A549 (cell line): Measurements from ENCODE around the gene XRCC5. TPM values are rescaled to one million over a fixed set of nuclear protein-coding genes. Genes with fewer than 3 reads are reported as not detected.

ENCODE experiments used
- ATAC-seq, 2 experiments: fragments of 200-7000 bp in 1 of 2; fragments of >200 bp in 1 of 2; cut with Nextera tagmentation in 1 of 2; cut with Tn5 transposase in 1 of 2; 3 replicates each; pipeline versions ENCODE4 v1.8.0 to v1.9.1; 2018 to 2020; ENCODE audit warnings: mild to moderate bottlenecking in 1 of 2, moderate library complexity in 1 of 2
- CTCF ChIA-PET: fragments of 300-600 bp; sonication (Branson Sonifier 250); formaldehyde crosslinking; extraction: SDS; loops from one replicate; lab custom pipeline; 2021; ENCODE audit warnings: antibody characterized with exemption, inconsistent platforms; lab: Yijun Ruan, JAX
- POLR2A ChIA-PET: fragments of 350-600 bp; formaldehyde crosslinking; extraction: SDS; loops from one replicate; lab custom pipeline; 2021; ENCODE audit warnings: antibody characterized with exemption, inconsistent platforms; lab: Yijun Ruan, JAX
- DNase-seq, 2 experiments: peaks; one replicate each; pipeline versions ENCODE4 v3.0.0 to v3.0.0-alpha.2; 2011 to 2016; ENCODE audit warnings: low read depth in 1 of 2, low spot score in 1 of 2
- FAIRE-seq: peaks from 2 replicates; lab custom pipeline; 2011; peaks lifted over from hg19 to GRCh38; lab: Jason Lieb, UNC
- H3K27ac ChIP-seq, 2 experiments: fragments of >200 bp; sonication (Bioruptor Twin); formaldehyde crosslinking; 3 replicates each; pipeline ENCODE4 v1.5.1; 2016 to 2017
- H3K4me1 ChIP-seq: fragments of >200 bp; sonication (Bioruptor Twin); formaldehyde crosslinking; 3 replicates; pipeline ENCODE4 v1.6.1; 2016
- H3K4me2 ChIP-seq: fragments of >200 bp; sonication (Bioruptor Twin); formaldehyde crosslinking; 3 replicates; pipeline ENCODE4 v1.6.1; 2016
- H3K4me3 ChIP-seq: fragments of >200 bp; sonication (Bioruptor Twin); formaldehyde crosslinking; 3 replicates; pipeline ENCODE4 v1.5.1; 2016
- H3K9me3 ChIP-seq: fragments of >200 bp; sonication (Bioruptor Twin); formaldehyde crosslinking; 3 replicates; pipeline ENCODE4 v1.6.1; 2016
- BHLHE40 ChIP-seq: IDR thresholded peaks from 2 replicates; pipeline ENCODE4 v1.6.1; 2012; ENCODE audit warnings: low read depth, low read length, inconsistent platforms
- CHD2 ChIP-seq: fragments of 150-350 bp; IDR thresholded peaks from 2 replicates; pipeline ENCODE4 v1.6.1; 2014; ENCODE audit warnings: low read length; ENCODE audit not compliant: partially characterized antibody
- EP300 ChIP-seq, 2 experiments: fragments of >200 bp; sonication (Bioruptor Twin); formaldehyde crosslinking; IDR thresholded peaks; 2 replicates in 1 of 2; 3 replicates in 1 of 2; pipeline ENCODE4 v1.6.1; 2016 to 2017
- ESRRA ChIP-seq: fragments of 150-350 bp; IDR thresholded peaks from 2 replicates; pipeline ENCODE4 v1.6.1; 2014; ENCODE audit warnings: mild to moderate bottlenecking, low read length, borderline replicate concordance
- FOSB ChIP-seq: fragments of 250-450 bp; sonication (Bioruptor Pico); IDR thresholded peaks from 2 replicates; pipeline ENCODE4 v1.5.0; 2020; ENCODE audit warnings: mild to moderate bottlenecking, moderate library complexity
- FOSL2 ChIP-seq, 2 experiments: fragments of 450-650 bp in 1 of 2; fragments of >200 bp in 1 of 2; sonication (Bioruptor Twin) in 1 of 2; formaldehyde crosslinking; IDR thresholded peaks; 2 replicates each; pipeline versions ENCODE4 v1.5.0 to v1.6.1; 2016 to 2020; ENCODE audit warnings: mild to moderate bottlenecking in 1 of 2, moderate library complexity in 1 of 2
- JUNB ChIP-seq: fragments of >200 bp; sonication (Bioruptor Twin); formaldehyde crosslinking; IDR thresholded peaks from 2 replicates; pipeline ENCODE4 v1.6.1; 2016
- KDM5A ChIP-seq: fragments of 200-600 bp; sonication (generic); IDR thresholded peaks from 2 replicates; pipeline ENCODE4 v1.6.1; 2016; ENCODE audit warnings: antibody characterized with exemption, mild to moderate bottlenecking
- MAFK ChIP-seq: fragments of 450-650 bp; IDR thresholded peaks from 2 replicates; pipeline ENCODE4 v1.6.1; 2014; ENCODE audit not compliant: partially characterized antibody
- MAZ ChIP-seq: fragments of 150-350 bp; IDR thresholded peaks from 2 replicates; pipeline ENCODE4 v1.6.1; 2014; ENCODE audit warnings: antibody characterized with exemption, low read depth, low read length, borderline replicate concordance
- MYC ChIP-seq: IDR thresholded peaks from 2 replicates; pipeline ENCODE4 v1.6.1; 2012; ENCODE audit warnings: mild to moderate bottlenecking, inconsistent platforms, low read length, improper control_type of control experiment, borderline replicate concordance
- NPAS2 ChIP-seq: fragments of 250-450 bp; sonication (Bioruptor Pico); IDR thresholded peaks from 2 replicates; pipeline ENCODE4 v1.8.0; 2022; ENCODE audit warnings: mild to moderate bottlenecking, moderate library complexity, borderline replicate concordance
- NR3C1 ChIP-seq: fragments of >200 bp; sonication (Bioruptor Twin); formaldehyde crosslinking; IDR thresholded peaks from 3 replicates; pipeline ENCODE4 v1.6.1; 2017
- POLR2AphosphoS2 ChIP-seq: conservative IDR thresholded peaks from 2 replicates; pipeline ENCODE4 v1.6.1; 2012; ENCODE audit warnings: low read length, improper control_type of control experiment, inconsistent platforms
- RARB ChIP-seq: fragments of 250-450 bp; sonication (Bioruptor Pico); IDR thresholded peaks from 2 replicates; pipeline ENCODE4 v1.8.0; 2021; ENCODE audit warnings: mild to moderate bottlenecking, moderate library complexity
- SMC3 ChIP-seq: fragments of >200 bp; sonication (Bioruptor Twin); formaldehyde crosslinking; IDR thresholded peaks from 3 replicates; pipeline ENCODE4 v1.6.1; 2018; ENCODE audit warnings: inconsistent platforms
- SREBF2 ChIP-seq: fragments of 450-650 bp; IDR thresholded peaks from 2 replicates; pipeline ENCODE4 v1.6.1; 2014; ENCODE audit warnings: mild to moderate bottlenecking, moderate library complexity
- ZFP36 ChIP-seq: fragments of 450-650 bp; IDR thresholded peaks from 2 replicates; pipeline ENCODE4 v1.6.1; 2014; ENCODE audit warnings: borderline replicate concordance; ENCODE audit not compliant: partially characterized antibody
- ZNF302 ChIP-seq: fragments of 250-450 bp; sonication (Bioruptor Pico); IDR thresholded peaks from 2 replicates; pipeline ENCODE4 v1.9.0; 2021; ENCODE audit warnings: inconsistent platforms, mild to moderate bottlenecking, moderate library complexity
- ZSCAN20 ChIP-seq: fragments of 250-450 bp; sonication (Bioruptor Pico); IDR thresholded peaks from 2 replicates; pipeline ENCODE4 v1.8.0; 2022; ENCODE audit warnings: mild to moderate bottlenecking, moderate library complexity
- WGBS: methylation state at CpG from one replicate; pipeline ENCODE4 v1.1.6; 2017; ENCODE audit errors: missing lambda C conversion rate; 5-methylcytosine and 5-hydroxymethylcytosine counted together
- polyA plus RNA-seq, 4 experiments: library from polyadenylated mRNA; depleted of rRNA in 3 of 4; stranded (reverse); fragments of >200 nt; fragmentation: RNase III in 1 of 4; extraction: RNeasy Plus Mini Kit Qiagen cat#74134 plus additional on column Dnase treatment in 1 of 4; gene quantifications; 2 replicates in 3 of 4; 3 replicates in 1 of 4; pipeline ENCODE4 v1.2.3, GENCODE V29; 2011 to 2017
- TF ChIP-seq, protein P1 (sequence below): fragments of 250-450 bp; sonication (Bioruptor Pico); IDR thresholded peaks from 2 replicates; pipeline ENCODE4 v1.5.0; 2021; ENCODE audit warnings: mild to moderate bottlenecking, moderate library complexity, borderline replicate concordance
- TF ChIP-seq, protein P2 (sequence below): IDR thresholded peaks from 2 replicates; pipeline ENCODE4 v1.6.1; 2012
- TF ChIP-seq, protein P3 (sequence below): IDR thresholded peaks from 2 replicates; pipeline ENCODE4 v1.6.1; 2012
- TF ChIP-seq, protein P4 (sequence below): IDR thresholded peaks from 2 replicates; pipeline ENCODE4 v1.6.1; 2012; ENCODE audit warnings: low read depth, borderline replicate concordance

The XRCC5 gene
- polyA plus RNA-seq, 2 of the 4 experiments (the other 2 are of a cell fraction) = 217 to 430 TPM

DNA sequence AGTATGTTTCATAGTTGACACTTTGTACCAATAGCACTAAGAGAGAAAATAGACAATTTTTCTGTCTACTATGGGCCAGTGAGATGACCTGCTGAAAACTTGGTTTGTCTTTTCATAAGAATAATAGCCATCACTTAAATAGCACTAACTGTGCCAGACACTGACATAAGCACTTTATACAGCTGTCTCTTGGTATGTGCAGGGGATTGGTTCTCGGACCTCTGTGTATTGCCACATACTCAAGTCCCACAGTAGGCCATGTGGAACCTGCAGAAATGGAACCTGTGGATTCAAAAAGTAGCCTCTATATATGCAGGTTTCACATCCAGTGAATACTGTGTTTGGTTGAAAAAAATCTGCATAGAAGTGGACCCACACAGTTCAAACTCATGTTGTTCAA, 126.7 kb downstream of the XRCC5 start:
- POLR2A ChIA-PET = no interaction called here
- peaks cover 19% of the 10 kb centered on the region; the same call in 2 of the 3 replicates for H3K9me3 ChIP-seq
- ATAC-seq (no peak), DNase-seq (no peak), FAIRE-seq (no peak)
- H3K4me3 ChIP-seq = no peak overlapping the region
- H3K27ac ChIP-seq = no peak overlapping the region
- TF ChIP-seq CHD2 = no peak
- no peak overlapping the region for H3K4me2 ChIP-seq
- CTCF ChIA-PET = no interaction called here
- WGBS = 95% methylated on average over 1 of the region's 1 CpG
- no peaks in the 10 kb centered on the region for H3K4me1 ChIP-seq

DNA sequence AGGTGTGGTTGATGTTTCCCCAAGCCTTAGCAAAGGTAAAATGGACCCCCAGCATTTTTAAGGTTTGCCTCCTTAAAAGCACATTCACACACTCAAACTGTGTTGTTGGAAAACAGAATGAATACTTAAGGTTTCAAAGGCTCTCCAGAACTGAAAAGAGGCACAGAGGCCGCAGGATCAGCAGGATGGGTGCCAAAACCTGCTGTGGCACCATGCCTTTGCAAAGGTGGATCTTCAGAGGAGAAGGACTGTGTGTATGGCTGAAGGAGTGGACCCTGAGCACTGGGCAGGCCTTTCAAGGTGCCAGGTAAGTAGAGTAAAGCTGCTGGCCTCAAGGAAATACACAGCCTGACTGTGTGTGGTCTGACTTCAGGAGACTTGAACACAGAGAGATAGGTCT, 127.3 kb downstream of the XRCC5 start:
- no peak overlapping the region for H3K4me2 ChIP-seq
- no peak for FAIRE-seq

DNA sequence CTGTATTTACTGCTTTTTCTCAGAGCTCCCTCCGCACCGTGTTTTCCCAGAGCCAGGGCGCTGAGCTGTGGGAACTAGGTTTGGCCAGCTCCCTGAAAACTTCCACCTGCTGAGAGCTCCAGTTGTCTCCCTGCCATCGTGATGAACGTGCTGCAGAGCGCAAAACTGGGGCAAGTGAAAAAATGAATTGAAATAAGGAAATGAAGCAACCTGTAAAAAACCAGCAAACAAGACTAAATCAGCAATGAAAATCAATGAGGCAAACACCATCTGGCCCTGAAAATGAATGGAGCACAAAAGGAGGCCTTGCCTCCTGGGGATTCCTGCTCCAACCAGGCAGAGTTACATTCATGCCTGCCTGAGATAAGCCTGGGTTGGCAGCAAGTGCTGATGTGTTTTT, 133.2 kb downstream of the XRCC5 start:
- ATAC-seq (no peak), DNase-seq (no peak), FAIRE-seq (no peak)
- TF ChIP-seq, protein P1, sequence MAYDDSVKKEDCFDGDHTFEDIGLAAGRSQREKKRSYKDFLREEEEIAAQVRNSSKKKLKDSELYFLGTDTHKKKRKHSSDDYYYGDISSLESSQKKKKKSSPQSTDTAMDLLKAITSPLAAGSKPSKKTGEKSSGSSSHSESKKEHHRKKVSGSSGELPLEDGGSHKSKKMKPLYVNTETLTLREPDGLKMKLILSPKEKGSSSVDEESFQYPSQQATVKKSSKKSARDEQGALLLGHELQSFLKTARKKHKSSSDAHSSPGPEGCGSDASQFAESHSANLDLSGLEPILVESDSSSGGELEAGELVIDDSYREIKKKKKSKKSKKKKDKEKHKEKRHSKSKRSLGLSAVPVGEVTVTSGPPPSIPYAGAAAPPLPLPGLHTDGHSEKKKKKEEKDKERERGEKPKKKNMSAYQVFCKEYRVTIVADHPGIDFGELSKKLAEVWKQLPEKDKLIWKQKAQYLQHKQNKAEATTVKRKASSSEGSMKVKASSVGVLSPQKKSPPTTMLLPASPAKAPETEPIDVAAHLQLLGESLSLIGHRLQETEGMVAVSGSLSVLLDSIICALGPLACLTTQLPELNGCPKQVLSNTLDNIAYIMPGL = no peak
- TF ChIP-seq ZSCAN20 (CRISPR knock-in tag) = no peak
- TF ChIP-seq MAFK = no peak
- no peak for TF ChIP-seq RARB (CRISPR knock-in tag)
- no peak for TF ChIP-seq EP300 (IDR thresholded peaks at IDR 0.05)
- TF ChIP-seq BHLHE40 = no peak
- WGBS = 88% methylated on average over 6 of the region's 6 CpGs
- Histone ChIP-seq H3K27ac (no peak overlapping the region), H3K4me1 (no peaks in the 10 kb centered on the region), H3K4me3 (no peak overlapping the region), H3K4me2 (no peak overlapping the region), H3K9me3 (no peaks in the 10 kb centered on the region)
- ChIA-PET CTCF (no interaction called here), POLR2A (no interaction called here)

More for the DNA sequence above, 127.3 kb downstream of the XRCC5 start:
- no peak for ATAC-seq
- H3K9me3 ChIP-seq = peaks cover 18% of the 10 kb centered on the region; the same call in 2 of the 3 replicates
- no peak overlapping the region for H3K4me3 ChIP-seq
- H3K4me1 ChIP-seq = no peaks in the 10 kb centered on the region
- ChIA-PET CTCF (no interaction called here), POLR2A (no interaction called here)
- DNase-seq = no peak
- no peak overlapping the region for H3K27ac ChIP-seq
- WGBS = 0% methylated on average over 1 of the region's 1 CpG
- TF ChIP-seq, protein P2, sequence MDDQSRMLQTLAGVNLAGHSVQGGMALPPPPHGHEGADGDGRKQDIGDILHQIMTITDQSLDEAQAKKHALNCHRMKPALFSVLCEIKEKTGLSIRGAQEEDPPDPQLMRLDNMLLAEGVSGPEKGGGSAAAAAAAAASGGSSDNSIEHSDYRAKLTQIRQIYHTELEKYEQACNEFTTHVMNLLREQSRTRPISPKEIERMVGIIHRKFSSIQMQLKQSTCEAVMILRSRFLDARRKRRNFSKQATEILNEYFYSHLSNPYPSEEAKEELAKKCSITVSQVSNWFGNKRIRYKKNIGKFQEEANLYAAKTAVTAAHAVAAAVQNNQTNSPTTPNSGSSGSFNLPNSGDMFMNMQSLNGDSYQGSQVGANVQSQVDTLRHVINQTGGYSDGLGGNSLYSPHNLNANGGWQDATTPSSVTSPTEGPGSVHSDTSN = no peak
- TF ChIP-seq FOSB (CRISPR knock-in tag) = no peak
- TF ChIP-seq NPAS2 = no peak
- no peak for TF ChIP-seq ZFP36
- no peak for TF ChIP-seq NR3C1
- TF ChIP-seq MYC = no peak
- TF ChIP-seq POLR2AphosphoS2 = no peak
- no peak for TF ChIP-seq SREBF2
- no peak for TF ChIP-seq JUNB
- no peak for TF ChIP-seq ZNF302 (CRISPR knock-in tag)
- TF ChIP-seq, protein P3, sequence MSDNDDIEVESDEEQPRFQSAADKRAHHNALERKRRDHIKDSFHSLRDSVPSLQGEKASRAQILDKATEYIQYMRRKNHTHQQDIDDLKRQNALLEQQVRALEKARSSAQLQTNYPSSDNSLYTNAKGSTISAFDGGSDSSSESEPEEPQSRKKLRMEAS = no peak
- TF ChIP-seq FOSL2 (IDR thresholded peaks at IDR 0.05) = no peak
- TF ChIP-seq FOSL2 (CRISPR knock-in tag; IDR thresholded peaks at IDR 0.05) = no peak
- no peak for TF ChIP-seq MAZ
- TF ChIP-seq KDM5A = no peak
- TF ChIP-seq, protein P4, sequence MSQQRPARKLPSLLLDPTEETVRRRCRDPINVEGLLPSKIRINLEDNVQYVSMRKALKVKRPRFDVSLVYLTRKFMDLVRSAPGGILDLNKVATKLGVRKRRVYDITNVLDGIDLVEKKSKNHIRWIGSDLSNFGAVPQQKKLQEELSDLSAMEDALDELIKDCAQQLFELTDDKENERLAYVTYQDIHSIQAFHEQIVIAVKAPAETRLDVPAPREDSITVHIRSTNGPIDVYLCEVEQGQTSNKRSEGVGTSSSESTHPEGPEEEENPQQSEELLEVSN = no peak
- TF ChIP-seq SMC3 = no peak
- no peak for TF ChIP-seq ESRRA
- TF ChIP-seq ZSCAN20 (CRISPR knock-in tag) = no peak
- TF ChIP-seq, all 56 proteins: peak for 0
